Ishikawa (cell line): Measurements from ENCODE around the gene OSBPL10.

ENCODE experiments used
- CEBPB ChIP-seq: IDR thresholded peaks from 2 replicates; pipeline ENCODE4 v1.6.1; 2012
- CREB1 ChIP-seq: IDR thresholded peaks from 2 replicates; pipeline ENCODE4 v1.6.1; 2012; ENCODE audit warnings: low read depth
- EGR1 ChIP-seq: IDR thresholded peaks from 2 replicates; pipeline ENCODE4 v1.6.1; 2012
- EP300 ChIP-seq: IDR thresholded peaks from 2 replicates; pipeline ENCODE4 v1.6.1; 2012; ENCODE audit warnings: borderline replicate concordance
- FOXM1 ChIP-seq: IDR thresholded peaks from 2 replicates; pipeline ENCODE4 v1.6.1; 2012; ENCODE audit warnings: low read depth, borderline replicate concordance
- NFIC ChIP-seq: IDR thresholded peaks from 2 replicates; pipeline ENCODE4 v1.6.1; 2012
- RAD21 ChIP-seq: IDR thresholded peaks from 2 replicates; pipeline ENCODE4 v1.6.1; 2012; ENCODE audit warnings: low read depth
- TAF1 ChIP-seq: IDR thresholded peaks from 2 replicates; pipeline ENCODE4 v1.6.1; 2012; ENCODE audit warnings: low read depth, mild to moderate bottlenecking
- TCF12 ChIP-seq: IDR thresholded peaks from 2 replicates; pipeline ENCODE4 v1.6.1; 2012; ENCODE audit warnings: low read depth
- TEAD4 ChIP-seq: IDR thresholded peaks from 2 replicates; pipeline ENCODE4 v1.6.1; 2012
- YY1 ChIP-seq: IDR thresholded peaks from 2 replicates; pipeline ENCODE4 v1.6.1; 2012; ENCODE audit warnings: low read depth
- ZBTB7A ChIP-seq: IDR thresholded peaks from 2 replicates; pipeline ENCODE4 v1.6.1; 2012; ENCODE audit warnings: low read depth
- TF ChIP-seq, protein P1 (sequence below): IDR thresholded peaks from 2 replicates; pipeline ENCODE4 v1.6.1; 2012
- TF ChIP-seq, protein P2 (sequence below): IDR thresholded peaks from 2 replicates; pipeline ENCODE4 v1.6.1; 2012; ENCODE audit warnings: low read depth, mild to moderate bottlenecking
- TF ChIP-seq, protein P3 (sequence below): IDR thresholded peaks from 2 replicates; pipeline ENCODE4 v1.6.1; 2012

The OSBPL10 gene

DNA sequence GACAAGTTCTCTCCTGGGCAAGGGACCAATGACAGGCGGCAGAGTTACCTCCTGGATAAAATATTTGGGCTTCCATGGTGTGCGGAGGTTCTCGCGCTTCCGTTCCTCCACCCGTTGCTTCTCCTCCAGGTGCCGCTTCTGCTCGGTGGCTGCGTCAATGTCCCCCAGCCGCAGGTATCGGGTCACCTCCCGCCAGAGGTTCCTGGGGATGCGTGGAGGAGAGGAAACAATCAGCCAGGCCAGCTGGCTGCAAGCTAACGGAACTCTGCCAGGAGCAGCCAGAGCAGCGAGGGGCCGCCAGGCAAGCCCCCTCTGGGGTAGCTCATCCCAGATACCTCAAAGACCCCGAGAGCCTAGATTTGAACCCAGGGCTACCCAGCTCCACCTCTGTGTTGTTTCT, 317.0 kb downstream of the OSBPL10 start:
- TF ChIP-seq EGR1 (no peak), YY1 (no peak), TAF1 (no peak), CREB1 (no peak), RAD21 (no peak)
- TF ChIP-seq, protein P1, sequence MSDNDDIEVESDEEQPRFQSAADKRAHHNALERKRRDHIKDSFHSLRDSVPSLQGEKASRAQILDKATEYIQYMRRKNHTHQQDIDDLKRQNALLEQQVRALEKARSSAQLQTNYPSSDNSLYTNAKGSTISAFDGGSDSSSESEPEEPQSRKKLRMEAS = no peak
- TF ChIP-seq, protein P2, sequence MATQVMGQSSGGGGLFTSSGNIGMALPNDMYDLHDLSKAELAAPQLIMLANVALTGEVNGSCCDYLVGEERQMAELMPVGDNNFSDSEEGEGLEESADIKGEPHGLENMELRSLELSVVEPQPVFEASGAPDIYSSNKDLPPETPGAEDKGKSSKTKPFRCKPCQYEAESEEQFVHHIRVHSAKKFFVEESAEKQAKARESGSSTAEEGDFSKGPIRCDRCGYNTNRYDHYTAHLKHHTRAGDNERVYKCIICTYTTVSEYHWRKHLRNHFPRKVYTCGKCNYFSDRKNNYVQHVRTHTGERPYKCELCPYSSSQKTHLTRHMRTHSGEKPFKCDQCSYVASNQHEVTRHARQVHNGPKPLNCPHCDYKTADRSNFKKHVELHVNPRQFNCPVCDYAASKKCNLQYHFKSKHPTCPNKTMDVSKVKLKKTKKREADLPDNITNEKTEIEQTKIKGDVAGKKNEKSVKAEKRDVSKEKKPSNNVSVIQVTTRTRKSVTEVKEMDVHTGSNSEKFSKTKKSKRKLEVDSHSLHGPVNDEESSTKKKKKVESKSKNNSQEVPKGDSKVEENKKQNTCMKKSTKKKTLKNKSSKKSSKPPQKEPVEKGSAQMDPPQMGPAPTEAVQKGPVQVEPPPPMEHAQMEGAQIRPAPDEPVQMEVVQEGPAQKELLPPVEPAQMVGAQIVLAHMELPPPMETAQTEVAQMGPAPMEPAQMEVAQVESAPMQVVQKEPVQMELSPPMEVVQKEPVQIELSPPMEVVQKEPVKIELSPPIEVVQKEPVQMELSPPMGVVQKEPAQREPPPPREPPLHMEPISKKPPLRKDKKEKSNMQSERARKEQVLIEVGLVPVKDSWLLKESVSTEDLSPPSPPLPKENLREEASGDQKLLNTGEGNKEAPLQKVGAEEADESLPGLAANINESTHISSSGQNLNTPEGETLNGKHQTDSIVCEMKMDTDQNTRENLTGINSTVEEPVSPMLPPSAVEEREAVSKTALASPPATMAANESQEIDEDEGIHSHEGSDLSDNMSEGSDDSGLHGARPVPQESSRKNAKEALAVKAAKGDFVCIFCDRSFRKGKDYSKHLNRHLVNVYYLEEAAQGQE = no peak
- TF ChIP-seq, protein P3, sequence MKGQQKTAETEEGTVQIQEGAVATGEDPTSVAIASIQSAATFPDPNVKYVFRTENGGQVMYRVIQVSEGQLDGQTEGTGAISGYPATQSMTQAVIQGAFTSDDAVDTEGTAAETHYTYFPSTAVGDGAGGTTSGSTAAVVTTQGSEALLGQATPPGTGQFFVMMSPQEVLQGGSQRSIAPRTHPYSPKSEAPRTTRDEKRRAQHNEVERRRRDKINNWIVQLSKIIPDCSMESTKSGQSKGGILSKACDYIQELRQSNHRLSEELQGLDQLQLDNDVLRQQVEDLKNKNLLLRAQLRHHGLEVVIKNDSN = no peak

DNA sequence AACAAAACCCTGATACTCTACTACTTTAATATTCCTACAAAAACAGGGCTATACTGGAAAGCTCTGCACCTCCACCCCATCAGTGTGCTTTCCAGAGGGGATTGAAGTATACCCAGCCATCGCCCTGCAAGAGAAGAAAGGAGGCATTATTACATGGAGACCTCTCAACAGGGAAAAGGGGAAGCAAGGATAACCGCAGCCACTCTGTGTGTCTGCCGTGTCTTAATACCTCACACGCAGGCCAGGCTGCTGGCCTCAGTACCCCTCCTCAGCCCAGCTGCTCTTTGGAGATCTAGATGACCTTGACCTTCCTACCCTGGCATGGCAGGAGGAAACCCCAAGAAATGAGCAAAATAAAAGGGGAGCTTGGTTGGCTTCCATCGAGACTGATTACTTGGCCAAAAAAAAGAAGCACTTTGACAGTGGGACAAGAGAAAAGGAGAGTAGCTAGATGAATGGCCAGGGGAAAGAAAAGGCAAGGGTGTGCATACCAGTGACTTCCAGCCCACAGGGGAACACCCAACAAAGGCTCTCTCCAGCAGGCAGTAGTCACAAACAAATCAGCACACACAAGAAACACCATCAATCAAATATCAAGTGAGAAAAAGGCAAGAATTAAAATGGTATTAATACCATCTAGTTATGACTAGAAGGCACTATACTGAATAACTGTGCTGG, 318.9 kb downstream of the OSBPL10 start:
- TF ChIP-seq TAF1 (no peak), EP300 (no peak), EGR1 (no peak), CREB1 (no peak), NFIC (no peak), ZBTB7A (no peak)
- TF ChIP-seq, protein P1 = no peak

DNA sequence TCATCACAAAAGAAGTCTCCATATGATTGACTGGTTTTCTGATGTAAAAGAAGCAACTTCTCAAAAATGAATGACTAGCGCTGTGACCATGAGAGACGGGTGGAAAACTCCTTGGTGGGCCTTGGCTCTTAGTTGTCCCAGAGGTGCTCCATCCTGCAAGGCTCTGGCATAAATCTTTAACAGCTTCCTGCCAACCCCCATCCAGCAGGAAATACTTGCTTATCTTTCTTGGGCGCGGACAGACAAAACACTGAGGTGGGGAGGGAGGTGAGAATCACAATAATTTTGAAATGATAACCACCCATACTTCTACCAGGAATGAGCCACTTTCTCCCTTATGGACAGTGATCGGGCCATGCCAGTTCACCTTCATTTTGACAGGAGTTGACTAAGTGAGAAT, 319.8 kb downstream of the OSBPL10 start:
- TF ChIP-seq, protein P1 = no peak
- TF ChIP-seq TEAD4 (no peak), YY1 (no peak), TAF1 (no peak), FOXM1 (no peak), EP300 (no peak)
- TF ChIP-seq, protein P2 = no peak
- TF ChIP-seq, protein P3 = no peak

DNA sequence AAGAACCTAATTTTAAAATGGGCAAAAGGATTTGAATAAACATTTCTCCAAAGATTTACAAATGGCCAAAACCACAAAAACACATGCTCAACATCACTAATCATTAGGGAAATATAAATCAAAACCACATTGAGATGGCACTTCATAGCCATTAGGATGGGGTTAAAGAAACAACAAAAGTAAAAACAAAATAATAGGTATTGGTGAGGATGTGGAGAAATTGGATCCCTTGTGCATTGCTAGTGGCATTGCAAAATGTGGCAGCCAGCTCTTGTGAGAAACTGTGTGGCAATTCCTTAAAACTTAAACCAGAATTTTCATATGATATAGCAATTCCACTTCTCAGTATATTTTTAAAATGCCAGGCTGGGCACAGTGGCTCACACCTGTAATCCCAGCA, 321.8 kb downstream of the OSBPL10 start:
- TF ChIP-seq NFIC (no peak), TEAD4 (no peak), EGR1 (no peak), YY1 (no peak), ZBTB7A (no peak), FOXM1 (no peak), TCF12 (no peak)
- TF ChIP-seq, protein P2 = no peak
- TF ChIP-seq, protein P3 = no peak

DNA sequence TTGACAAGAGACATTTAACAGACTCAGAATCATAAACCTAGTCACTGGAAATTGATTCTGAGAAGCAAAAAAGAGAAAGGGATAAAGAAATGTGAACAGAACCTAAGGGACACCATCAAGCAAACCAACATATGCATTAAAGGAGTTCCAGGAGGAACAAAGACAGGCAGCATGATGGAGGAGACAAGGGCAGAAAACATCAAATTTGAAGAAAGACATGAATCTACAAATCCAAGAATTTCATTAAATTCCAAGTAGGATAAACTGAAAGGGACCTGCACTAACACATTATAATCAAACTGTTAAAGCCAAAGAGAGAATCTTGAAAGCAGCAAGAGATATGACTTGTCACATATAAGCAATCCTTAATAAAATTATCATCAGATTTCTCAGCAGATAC, 326.1 kb downstream of the OSBPL10 start:
- no peak for TF ChIP-seq YY1
- TF ChIP-seq TEAD4 = no peak
- no peak for TF ChIP-seq EGR1
- TF ChIP-seq RAD21 = no peak
- TF ChIP-seq ZBTB7A = no peak
- no peak for TF ChIP-seq NFIC
- no peak for TF ChIP-seq CREB1
- no peak for TF ChIP-seq CEBPB
- TF ChIP-seq EP300 = no peak
- no peak for TF ChIP-seq FOXM1
- TF ChIP-seq TAF1 = no peak
- no peak for TF ChIP-seq TCF12
- TF ChIP-seq, protein P2 = no peak
- TF ChIP-seq, protein P1 = no peak
- TF ChIP-seq, protein P3 = no peak
